GM20431 (cell line): Measurements from ENCODE around the gene BMAL2.

Experiments
- in situ Hi-C: fragments of 300-500 bp; cut with MseI, MboI; formaldehyde crosslinking; loops from one replicate; pipeline ENCODE4 v1.15.0; 2020; ENCODE audit warnings: low sequenced_read_pairs; ENCODE audit not compliant: unreplicated experiment

The BMAL2 gene

DNA sequence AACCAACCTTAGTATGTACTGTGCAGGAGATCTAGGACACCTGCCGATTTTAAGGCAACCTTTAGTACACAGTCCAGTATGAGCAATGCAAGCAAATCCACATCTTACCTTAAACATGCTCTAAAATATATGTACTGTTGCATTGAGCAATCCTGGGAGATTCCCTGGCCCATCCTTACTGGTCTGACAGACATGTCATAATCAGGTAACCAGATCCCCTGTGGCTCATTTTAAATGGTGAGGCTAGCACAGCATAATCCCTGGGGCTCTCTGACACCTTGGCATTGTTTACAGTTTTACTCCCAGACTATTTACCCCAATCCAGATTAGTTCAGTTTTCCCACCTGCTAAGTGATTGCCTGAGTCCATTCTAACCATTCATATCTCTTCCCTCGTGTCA is 15.1 kb downstream of the BMAL2 start:
- in situ Hi-C loops: no loop called here

DNA sequence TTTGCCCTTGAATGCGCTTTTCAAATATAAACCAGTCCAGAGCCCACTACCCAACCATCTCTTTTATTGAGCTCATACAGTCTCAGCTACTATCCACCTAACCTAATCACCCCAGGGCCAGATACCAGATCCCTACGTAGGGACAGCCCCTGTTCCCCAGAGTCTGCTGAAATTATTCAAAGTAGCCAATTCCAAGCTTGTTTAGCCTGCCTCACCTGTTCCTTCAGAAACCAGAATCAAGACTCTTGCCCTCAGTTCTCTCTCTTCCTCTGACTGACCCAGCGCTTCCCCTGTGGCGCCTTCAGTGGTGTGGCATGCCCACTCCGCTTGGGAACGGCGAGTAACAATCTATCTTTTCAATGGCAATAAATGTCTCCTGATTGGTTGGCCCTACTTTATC is 18.8 kb downstream of the BMAL2 start:
- in situ Hi-C loops: no loop called here

DNA sequence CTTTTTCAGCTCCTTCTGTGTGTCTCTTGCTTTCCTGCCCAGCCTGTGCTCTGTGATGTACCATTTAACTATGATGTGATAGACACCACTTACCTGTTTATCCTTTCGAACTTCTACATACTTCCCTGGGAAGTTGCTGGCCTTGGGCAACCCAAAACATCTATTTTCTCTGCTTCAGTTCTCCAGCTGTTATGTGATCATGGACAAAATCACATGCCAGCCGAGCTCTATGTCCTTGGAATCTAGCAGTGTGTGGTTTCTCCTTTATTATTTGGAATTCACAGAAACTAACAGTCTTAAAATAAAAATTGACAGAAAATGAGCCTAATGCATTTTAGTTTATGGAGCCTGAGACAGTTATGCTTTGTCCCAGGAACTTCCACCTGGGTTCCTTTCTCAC is 22.9 kb downstream of the BMAL2 start:
- in situ Hi-C loops: no loop called here

- in situ Hi-C loops: no loop called here
Measured at GRCh38 chr12:27355979-27356378, 23.3 kb downstream of the BMAL2 start.

DNA sequence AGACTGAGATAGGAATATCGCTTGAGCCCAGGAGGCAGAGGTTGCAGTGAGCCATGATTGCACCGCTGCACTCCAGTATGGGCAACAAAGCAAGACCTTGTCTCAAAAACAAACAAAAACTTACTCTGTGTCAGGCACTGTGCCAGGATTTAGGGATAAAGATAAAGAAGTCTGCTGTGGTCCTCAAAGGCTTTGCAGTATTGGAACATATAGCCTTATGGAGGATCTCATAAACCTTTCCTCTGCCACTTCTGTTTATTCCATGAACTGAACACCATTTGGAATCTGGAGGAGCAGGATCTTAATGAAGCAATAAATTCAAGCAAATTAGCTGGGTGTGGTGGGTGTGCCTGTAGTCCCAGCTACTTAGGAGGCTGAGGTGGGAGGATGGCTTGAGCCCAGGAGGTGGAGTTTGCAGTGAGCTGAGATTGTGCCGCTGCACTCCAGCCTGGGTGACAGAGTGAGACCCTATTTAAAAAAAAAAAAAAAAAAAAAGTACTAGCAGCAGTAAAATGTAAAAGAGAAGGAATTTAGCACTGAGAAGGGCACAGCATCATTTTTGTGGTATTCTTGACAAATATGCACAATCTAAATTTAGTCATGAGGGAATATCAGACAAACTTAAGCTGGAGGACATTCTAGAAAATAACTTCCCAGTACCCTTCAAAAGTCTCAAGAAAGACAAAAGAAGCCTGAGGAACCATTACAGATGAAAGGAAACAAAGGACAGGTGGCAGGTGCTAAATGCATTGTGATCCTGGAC is 27.1 kb downstream of the BMAL2 start:
- in situ Hi-C loops: no loop called here

GRCh38 chr12:27361372-27361771 is 28.7 kb downstream of the BMAL2 start:
- in situ Hi-C loops: no loop called here

GRCh38 chr12:27366621-27367020 is 34.0 kb downstream of the BMAL2 start:
- in situ Hi-C loops: no loop called here

DNA sequence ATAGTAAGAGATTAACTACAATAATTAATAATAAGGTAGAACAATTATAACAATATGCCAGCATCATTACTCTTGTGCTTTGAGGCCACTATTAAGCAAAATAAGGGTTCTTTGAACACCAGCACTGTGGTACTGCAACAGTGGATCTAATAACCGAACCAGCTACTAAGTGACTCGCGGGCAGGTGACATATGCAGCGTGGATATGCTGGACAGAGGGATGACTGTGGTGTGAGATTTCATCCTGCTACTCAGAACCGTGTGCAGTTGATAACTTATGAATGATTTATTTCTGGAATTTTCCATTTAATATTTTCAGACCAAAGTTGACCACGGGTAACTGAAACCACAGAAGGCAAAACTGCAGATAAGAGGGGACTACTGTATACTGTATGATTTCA is 34.4 kb downstream of the BMAL2 start:
- in situ Hi-C loops: no loop called here

DNA sequence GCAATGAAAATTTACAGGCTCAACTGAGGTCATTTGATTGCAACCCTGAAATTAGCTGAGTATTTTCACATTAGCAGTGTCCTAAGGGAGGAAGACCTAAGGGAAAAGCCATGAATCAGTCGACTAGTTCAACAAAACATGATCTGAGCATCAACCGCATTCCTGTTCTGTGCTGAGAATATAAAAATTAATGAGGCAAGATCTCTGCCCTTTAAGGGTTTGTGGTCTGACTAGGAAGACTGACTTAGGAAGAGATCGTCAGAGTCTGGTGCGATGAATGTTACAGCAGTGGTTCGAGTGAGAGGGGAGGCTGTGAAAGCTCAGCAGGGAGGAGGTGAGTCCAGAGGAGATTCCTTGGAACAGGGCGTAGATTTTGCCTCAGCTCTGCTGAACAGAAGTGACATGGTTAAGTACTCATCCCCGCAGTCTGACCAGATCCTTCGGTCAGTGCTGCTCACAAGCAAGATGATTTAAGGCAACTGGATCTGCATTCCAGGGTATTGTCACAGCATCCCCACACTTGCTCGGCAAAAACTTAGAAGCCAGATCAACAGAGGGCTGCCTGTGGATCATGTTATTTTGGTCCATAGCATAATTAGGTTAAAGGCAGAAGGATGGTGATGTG is 49.6 kb downstream of the BMAL2 start:
- in situ Hi-C loops: no loop called here
